ENCODE results near the gene ANKRD63.

Gene ANKRD63

GRCh38 chr15:40255033-40255432 is 27.8 kb downstream of the ANKRD63 start:
- DNase-seq, result no peak

- DNase-seq, result no peak
Observed at GRCh38 chr15:40254452-40254851, 28.4 kb downstream of the ANKRD63 start.

GRCh38 chr15:40253167-40253790 is 29.6 kb downstream of the ANKRD63 start:
- DNase-seq, result no peak

DNA sequence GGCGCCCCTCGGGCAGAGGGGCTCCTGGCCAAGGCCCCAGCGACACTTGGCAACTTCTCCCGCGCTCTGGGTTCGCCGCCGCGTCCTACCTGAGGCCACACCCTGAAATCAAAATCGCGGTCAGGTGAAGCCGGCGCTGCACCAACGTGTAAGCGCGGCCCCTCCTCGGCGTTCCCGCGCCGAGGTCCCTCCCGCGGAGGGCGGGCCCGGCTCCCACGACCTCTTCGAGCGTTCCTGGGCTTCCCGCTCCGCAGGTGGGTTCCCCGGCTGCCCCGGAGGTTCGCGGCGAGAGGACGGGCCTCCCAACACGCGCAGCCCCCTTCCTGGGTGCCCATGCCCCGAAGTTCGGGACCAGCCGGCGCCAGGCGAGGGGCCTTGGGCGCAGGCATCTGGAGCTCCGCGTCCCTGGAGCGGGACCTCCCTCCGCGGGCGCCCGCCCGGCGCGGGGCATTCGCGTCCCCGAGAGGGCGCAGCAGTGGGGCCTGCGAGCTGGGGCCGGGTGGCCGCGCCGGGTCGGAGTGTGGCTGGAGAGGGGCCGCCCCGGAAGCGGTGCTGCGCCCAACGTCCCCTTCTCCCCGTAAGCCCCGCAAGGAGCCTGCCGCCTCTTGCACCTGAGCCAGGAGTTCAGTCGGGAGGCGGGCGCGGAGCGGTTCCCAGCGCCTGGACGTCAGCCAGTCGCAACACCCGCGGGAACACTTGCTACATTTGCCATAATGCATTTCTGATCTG is 30.3 kb downstream of the ANKRD63 start:
- DNase-seq, result no peak

DNA sequence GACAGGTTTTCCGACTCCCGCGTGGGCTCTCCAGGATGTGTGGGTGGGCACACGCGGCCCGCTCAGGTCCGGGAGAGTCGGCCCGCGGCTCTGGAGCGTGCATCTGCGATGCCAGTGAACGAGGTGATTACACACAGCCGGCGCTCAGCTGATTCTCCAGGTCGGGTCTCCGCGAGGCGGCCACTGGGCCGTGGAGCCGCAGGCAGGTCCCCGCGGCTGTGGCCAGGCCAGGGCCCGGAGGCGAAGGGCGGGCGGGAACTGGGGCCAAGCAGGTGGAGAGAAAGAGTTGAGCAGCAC is 30.8 kb downstream of the ANKRD63 start:
- DNase-seq, result no peak

DNA sequence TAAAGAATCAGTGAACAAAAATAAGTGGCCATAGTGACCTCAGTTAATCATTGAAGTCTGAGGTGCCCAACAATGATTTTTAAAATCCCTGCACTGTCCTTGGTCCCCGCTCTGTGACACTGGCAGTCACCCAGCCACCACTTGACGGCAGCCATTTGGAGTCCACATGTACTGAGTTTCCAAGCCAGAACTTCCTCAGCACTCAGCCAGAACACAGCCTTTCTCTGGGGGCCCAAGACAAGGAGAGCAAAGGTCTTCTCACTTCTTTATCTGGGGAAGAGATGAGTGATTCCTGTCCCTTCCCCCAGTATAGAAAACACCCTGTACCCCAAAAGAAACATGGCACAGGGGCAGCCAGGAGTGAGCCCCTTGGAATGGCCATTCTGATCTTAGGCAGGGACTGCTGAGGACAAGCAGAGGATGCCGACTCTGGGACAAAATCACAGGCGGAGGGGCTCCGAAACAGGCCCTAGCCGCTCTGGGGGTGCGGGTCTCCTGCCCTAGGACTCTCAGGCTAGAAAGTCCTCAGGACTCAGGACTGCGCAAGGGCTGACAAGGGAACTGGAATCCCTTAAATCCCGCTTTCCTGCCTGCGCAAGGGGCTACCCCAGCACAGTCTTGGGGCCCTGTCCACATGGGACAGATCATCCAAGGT is 31.3 kb downstream of the ANKRD63 start:
- DNase-seq, result no peak

DNA sequence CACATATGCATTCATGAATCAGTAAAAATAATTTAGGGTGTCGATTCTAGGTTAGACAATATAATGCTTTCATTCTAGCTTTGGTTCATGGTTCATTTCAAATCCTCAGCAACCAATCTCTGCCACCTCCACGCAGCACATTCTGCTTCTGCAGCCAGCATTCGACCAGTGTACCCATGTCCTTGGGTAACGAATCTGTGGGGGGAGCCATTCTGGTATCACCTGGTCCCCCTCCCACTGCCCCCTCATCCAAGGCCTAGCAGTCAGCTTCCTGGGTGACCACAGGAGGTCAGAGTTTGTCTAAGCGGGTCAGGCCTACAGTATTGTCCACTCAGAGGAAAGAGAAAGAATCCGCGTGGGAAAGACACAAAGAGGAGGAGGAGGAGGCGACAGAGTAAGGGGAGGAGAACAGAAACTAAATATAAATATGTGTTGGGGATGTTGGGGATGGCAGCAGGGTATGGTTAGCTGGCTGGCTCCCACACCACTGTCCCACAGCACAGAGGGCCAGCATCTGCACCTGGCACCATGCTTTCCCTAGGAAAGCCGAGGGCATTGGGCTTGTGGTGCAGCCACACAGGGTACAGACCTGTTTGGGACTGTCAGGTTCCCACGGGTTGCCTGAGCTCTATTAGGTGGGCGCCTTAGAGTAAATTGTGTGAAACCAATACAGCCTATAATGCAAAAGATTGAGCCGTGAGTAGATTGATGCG is 31.9 kb downstream of the ANKRD63 start:
- no peak for DNase-seq

GRCh38 chr15:40250304-40250656 is 32.6 kb downstream of the ANKRD63 start:
- no peak for DNase-seq

GRCh38 chr15:40249477-40250303 is 33.2 kb downstream of the ANKRD63 start:
- no peak for DNase-seq

- DNase-seq, result no peak
Observed at GRCh38 chr15:40248006-40248783, 34.7 kb downstream of the ANKRD63 start.

GRCh38 chr15:40247406-40247971 is 35.4 kb downstream of the ANKRD63 start:
- DNase-seq, result no peak

- no peak for DNase-seq
Observed at GRCh38 chr15:40246496-40247280, 36.2 kb downstream of the ANKRD63 start.

DNA sequence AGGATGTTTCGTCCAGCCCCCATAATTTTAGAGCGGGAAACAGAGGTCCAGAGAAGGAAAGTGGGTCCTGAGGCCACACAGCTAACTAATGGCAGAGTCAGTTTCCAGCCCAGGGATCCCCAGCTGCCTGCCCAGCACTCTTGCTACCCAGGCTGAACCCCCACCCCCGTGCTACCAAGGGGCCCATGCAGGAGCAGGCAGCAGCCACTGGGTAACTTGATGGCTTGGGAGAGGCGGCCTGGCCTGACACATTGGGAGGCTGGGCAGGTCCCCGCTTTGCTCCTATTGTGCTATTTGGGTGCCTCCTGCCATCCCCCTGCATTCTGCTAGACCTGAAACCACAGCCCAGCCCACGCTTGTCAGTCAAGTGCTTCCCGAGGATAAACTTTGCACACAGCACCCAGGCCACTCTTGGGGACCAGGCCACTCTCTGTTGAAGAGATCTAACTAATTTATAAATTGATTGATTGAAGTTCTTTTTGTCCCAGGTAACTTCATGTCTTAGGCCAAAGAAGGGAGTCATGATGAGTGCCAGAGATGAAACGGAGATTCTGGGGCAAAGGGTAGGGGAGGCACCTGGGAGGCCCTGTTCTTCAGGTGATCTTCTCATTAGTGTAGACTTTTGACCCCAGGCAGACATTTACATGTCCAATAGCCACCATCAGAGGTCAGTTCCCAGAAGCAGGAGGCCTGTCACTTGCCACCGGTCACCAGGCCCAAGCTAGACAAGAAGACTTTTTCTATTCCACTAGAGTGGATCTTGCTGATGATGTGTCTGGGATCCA is 37.0 kb downstream of the ANKRD63 start:
- DNase-seq, result no peak

DNA sequence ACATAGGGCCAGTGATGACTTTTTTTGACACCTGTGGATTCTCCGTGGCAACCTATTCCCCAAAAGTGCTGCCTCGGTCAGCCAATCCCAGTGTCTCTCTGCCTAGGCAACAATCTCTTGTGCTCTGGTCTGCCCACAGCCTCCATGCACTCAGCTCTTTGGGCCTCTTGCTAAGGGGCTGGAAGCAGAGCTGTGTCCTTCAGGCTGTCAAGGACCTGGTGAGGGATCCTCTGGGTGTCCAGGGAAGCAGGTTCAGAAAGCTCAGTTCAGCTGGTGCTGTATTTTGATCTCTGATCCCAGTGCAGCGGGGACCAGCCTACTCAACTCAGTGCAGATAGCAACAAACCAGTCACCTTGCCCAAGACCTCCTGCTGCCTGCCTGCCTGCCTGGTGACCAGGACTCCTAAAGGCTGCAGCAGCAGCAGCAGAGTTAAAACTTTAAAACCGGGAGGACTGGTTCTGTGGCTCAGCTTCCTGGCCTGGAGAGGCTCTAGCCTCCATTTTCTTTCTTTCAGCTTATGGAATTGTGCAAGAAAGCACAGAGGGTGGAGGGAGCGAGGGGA is 37.8 kb downstream of the ANKRD63 start:
- DNase-seq, result no peak

DNA sequence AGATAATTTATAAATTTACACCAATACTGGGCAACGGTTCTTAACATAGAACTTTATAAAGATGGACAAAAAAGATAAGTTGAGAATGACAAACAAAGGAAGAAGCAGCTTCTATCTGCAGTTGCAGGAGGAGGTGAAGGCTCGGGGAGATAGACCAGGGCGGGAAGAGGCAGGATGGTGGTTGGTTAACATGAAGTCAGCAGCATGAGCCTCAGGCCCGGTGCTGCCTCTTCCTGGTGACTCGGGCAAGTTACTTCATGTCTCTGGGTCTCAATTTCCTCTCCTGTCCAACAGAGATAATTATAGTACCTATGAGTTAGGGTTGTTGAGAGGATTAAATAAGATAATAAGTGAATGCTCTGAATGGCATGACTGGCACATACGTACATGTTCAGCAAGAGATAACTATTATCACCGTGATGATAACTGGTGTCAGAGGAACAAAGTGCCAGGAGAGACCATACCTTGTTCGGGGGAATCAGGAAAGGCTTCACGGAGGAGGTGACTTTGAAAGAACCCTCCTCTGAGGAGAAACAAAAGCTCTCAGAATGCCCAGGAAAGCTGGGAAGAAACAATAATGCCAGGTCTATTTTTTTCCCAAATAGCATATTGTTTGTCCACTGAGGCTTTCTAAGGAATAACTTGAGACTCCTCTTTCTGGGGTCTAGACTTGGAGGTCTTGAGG is 39.6 kb downstream of the ANKRD63 start:
- DNase-seq, result no peak

- no peak for DNase-seq
Observed at GRCh38 chr15:40242601-40243000, 40.3 kb downstream of the ANKRD63 start.

- no peak for DNase-seq
Observed at GRCh38 chr15:40242213-40242599, 40.7 kb downstream of the ANKRD63 start.

DNA sequence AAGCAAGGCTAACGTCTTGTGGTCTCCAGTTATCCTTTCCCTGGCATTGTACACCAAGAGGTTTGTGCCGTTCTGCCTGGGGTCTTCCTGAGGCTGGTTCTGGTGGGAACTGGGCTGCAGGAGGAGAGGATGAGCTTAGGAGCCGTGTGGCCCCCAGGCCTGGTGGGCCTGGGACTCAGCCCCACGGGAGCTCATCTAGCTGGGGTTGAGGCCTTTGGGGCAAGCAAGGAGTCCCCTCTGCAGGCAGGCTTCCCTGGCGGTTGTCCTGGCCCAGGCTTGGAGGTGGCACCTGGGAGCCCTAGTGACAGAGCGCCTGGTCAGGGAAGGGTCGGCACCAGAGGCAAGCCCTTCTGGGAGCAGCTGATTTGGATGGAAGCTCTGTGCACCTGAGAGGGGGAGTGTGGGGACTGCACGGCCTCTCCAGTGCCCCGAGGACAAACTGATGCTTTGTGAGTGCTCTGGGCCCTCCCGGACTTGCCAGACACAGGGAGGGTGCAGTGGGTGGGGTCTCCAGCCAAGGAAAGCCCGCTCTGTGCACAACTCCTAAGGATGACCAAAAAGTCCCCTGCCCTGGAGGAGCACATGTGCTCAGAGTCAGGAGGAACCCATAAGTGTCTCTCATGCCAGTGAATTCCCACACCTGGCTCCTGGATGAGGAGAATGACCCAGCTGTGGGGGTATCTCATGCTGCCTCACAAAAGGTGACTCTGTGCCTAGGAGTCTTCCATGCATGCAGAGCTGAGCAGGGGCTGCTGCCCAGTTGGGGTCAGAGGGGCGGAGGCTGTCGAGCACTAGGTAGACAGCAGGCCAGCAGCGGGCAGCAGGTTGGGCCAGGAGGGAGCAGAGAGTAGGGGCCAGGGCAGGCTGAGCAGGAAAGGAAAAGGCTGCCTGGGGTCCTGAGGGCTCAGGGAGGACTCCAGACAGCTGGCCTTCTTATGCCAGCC is 41.3 kb downstream of the ANKRD63 start:
- DNase-seq, result no peak

Measured in activated CD4-positive, alpha-beta T cell treated with anti-CD3 and anti-CD28 coated beads, Interleukin-2, amount 50 U/mL, for 16 hours (primary cell).